Neural cell (in vitro differentiated cells): Measurements from ENCODE around the gene PPEF2. TPM values are rescaled to one million over a fixed set of nuclear protein-coding genes. Genes with fewer than 3 reads are reported as not detected.

ENCODE experiments used
- H2AFZ ChIP-seq: fragments of 200-600, 300-800 bp; sonication (generic), shearing (Covaris generic); 2 replicates; pipeline ENCODE4 v1.6.0; 2014; ENCODE audit warnings: low read depth, mild to moderate bottlenecking, antibody characterized with exemption, low read length, moderate library complexity
- H3F3A ChIP-seq: fragments of 200-600 bp; shearing (Covaris generic); 2 replicates; pipeline ENCODE4 v1.6.1; 2016; ENCODE audit warnings: mild to moderate bottlenecking, moderate library complexity, mixed read lengths, antibody characterized with exemption, low read length; ENCODE audit not compliant: insufficient read depth, poor library complexity, severe bottlenecking
- H3K27ac ChIP-seq: fragments of 200-600, 300-800 bp; sonication (generic), shearing (Covaris generic); 2 replicates; pipeline ENCODE4 v1.5.1; 2014; ENCODE audit warnings: mild to moderate bottlenecking, low read length, moderate library complexity
- H3K27me3 ChIP-seq: fragments of 300-800, 200-600 bp; sonication (generic), shearing (Covaris generic); 2 replicates; pipeline ENCODE4 v1.6.0; 2014; ENCODE audit warnings: mild to moderate bottlenecking, low read depth, low read length, moderate library complexity; ENCODE audit not compliant: insufficient read depth
- H3K36me3 ChIP-seq: fragments of 300-800, 200-600 bp; sonication (generic), shearing (Covaris generic); 2 replicates; pipeline ENCODE4 v1.5.1; 2014; ENCODE audit warnings: mild to moderate bottlenecking, antibody characterized with exemption, low read length, moderate library complexity; ENCODE audit not compliant: insufficient read depth
- H3K4me2 ChIP-seq: fragments of 300-800, 200-600 bp; sonication (generic), shearing (Covaris generic); 2 replicates; pipeline ENCODE4 v1.6.0; 2014; ENCODE audit warnings: mild to moderate bottlenecking, low read length
- H3K4me3 ChIP-seq: fragments of 300-800, 200-600 bp; sonication (generic), shearing (Covaris generic); 2 replicates; pipeline ENCODE4 v1.5.1; 2014; ENCODE audit warnings: mild to moderate bottlenecking, low read length, moderate library complexity
- H3K79me2 ChIP-seq: fragments of 200-600 bp; shearing (Covaris generic); replicated peaks from 2 replicates; pipeline ENCODE4 v1.6.0; 2014; ENCODE audit warnings: mild to moderate bottlenecking, low read length, moderate library complexity; ENCODE audit not compliant: insufficient read depth
- H3K9ac ChIP-seq: fragments of 300-800, 200-600 bp; sonication (generic), shearing (Covaris generic); 2 replicates; pipeline ENCODE4 v1.6.1; 2016; ENCODE audit warnings: mild to moderate bottlenecking, low read length, mixed read lengths
- H3K9me2 ChIP-seq: fragments of 200-600 bp; shearing (Covaris generic); 2 replicates; pipeline ENCODE4 v1.6.1; 2016; ENCODE audit warnings: mild to moderate bottlenecking, low read length, mixed read lengths; ENCODE audit not compliant: insufficient read depth
- H3K9me3 ChIP-seq: fragments of 200-600, 300-800 bp; sonication (generic), shearing (Covaris generic); 2 replicates; pipeline ENCODE4 v1.6.1; 2016; ENCODE audit warnings: mild to moderate bottlenecking, mixed run types, low read length, moderate library complexity, mixed read lengths
- H4K20me1 ChIP-seq: fragments of 200-600 bp; shearing (Covaris generic); 2 replicates; pipeline ENCODE4 v1.6.1; 2016; ENCODE audit warnings: mild to moderate bottlenecking, mixed run types; ENCODE audit not compliant: insufficient read depth
- CTCF ChIP-seq: fragments of 450-650 bp; IDR thresholded peaks from 2 replicates; pipeline ENCODE4 v1.5.1; 2014; ENCODE audit warnings: antibody characterized with exemption, mild to moderate bottlenecking, moderate library complexity; ENCODE audit not compliant: poor library complexity, severe bottlenecking
- EP300 ChIP-seq: fragments of 450-650 bp; conservative IDR thresholded peaks from 2 replicates; pipeline ENCODE4 v1.6.1; 2014; ENCODE audit warnings: antibody characterized with exemption, mild to moderate bottlenecking, moderate library complexity; ENCODE audit not compliant: poor library complexity, severe bottlenecking
- EZH2 ChIP-seq: fragments of 200-600, 300-800 bp; shearing (Covaris generic), sonication (generic); IDR thresholded peaks from 2 replicates; pipeline ENCODE4 v1.6.1; 2014; ENCODE audit warnings: antibody characterized with exemption, low read length, borderline replicate concordance, mild to moderate bottlenecking; ENCODE audit not compliant: insufficient read depth, poor library complexity, severe bottlenecking
- MXI1 ChIP-seq: fragments of 450-650 bp; conservative IDR thresholded peaks from 2 replicates; pipeline ENCODE4 v1.6.1; 2014; ENCODE audit warnings: antibody characterized with exemption, mild to moderate bottlenecking; ENCODE audit not compliant: poor library complexity, severe bottlenecking
- POLR2AphosphoS5 ChIP-seq: IDR thresholded peaks from 2 replicates; pipeline ENCODE4 v1.6.1; 2012
- RAD21 ChIP-seq: fragments of 450-650 bp; conservative IDR thresholded peaks from 2 replicates; pipeline ENCODE4 v1.6.1; 2014; ENCODE audit warnings: antibody characterized with exemption, mild to moderate bottlenecking, moderate library complexity
- REST ChIP-seq: IDR thresholded peaks from 2 replicates; pipeline ENCODE4 v1.6.1; 2012; ENCODE audit warnings: borderline replicate concordance
- SMC3 ChIP-seq: fragments of 450-650 bp; conservative IDR thresholded peaks from 2 replicates; pipeline ENCODE4 v1.6.1; 2014; ENCODE audit warnings: antibody characterized with exemption, mild to moderate bottlenecking, moderate library complexity; ENCODE audit not compliant: poor library complexity
- TAF1 ChIP-seq: IDR thresholded peaks from 2 replicates; pipeline ENCODE4 v1.6.1; 2012; ENCODE audit warnings: low read depth
- polyA plus RNA-seq: library from polyadenylated mRNA; depleted of rRNA; stranded (reverse); fragments of >200 nt; gene quantifications from 2 replicates; pipeline ENCODE4 v1.2.3, GENCODE V29; 2014

The PPEF2 gene
- polyA plus RNA-seq, 1 donor from 2014 or later: 0.28 TPM

GRCh38 chr4:75891611-75892010, 10.6 kb downstream of the PPEF2 start:
- Histone ChIP-seq H3K9me2 (no peaks in the 10 kb centered on the region), H3K27me3 (no peaks in the 10 kb centered on the region), H3F3A (no peaks in the 10 kb centered on the region), H2AFZ (no peak overlapping the region), H4K20me1 (no peaks in the 10 kb centered on the region), H3K27ac (no peak overlapping the region), H3K36me3 (no peaks in the 10 kb centered on the region), H3K4me2 (no peak overlapping the region), H3K79me2 (no peaks in the 10 kb centered on the region), H3K9ac (no peak overlapping the region), H3K9me3 (no peaks in the 10 kb centered on the region), H3K4me3 (no peak overlapping the region)
- TF ChIP-seq POLR2AphosphoS5 (no peak), SMC3 (no peak), REST (no peak), MXI1 (no peak), EZH2 (no peak), CTCF (no peak), TAF1 (no peak), RAD21 (no peak), EP300 (no peak)

- H3K9ac ChIP-seq: no peak overlapping the region
- no peak overlapping the region for H3K4me3 ChIP-seq
- TF ChIP-seq RAD21: no peak
- no peak for TF ChIP-seq EZH2
- TF ChIP-seq CTCF: no peak
- no peak for TF ChIP-seq MXI1
- no peak for TF ChIP-seq EP300
- no peak for TF ChIP-seq TAF1
- no peak for TF ChIP-seq POLR2AphosphoS5
- no peak for TF ChIP-seq REST
- TF ChIP-seq SMC3: no peak
- H2AFZ ChIP-seq: no peak overlapping the region
- H3K9me2 ChIP-seq: no peaks in the 10 kb centered on the region
- H3F3A ChIP-seq: no peaks in the 10 kb centered on the region
- no peaks in the 10 kb centered on the region for H3K9me3 ChIP-seq
- no peaks in the 10 kb centered on the region for H3K27me3 ChIP-seq
- no peaks in the 10 kb centered on the region for H3K79me2 ChIP-seq
- H3K36me3 ChIP-seq: no peaks in the 10 kb centered on the region
- no peak overlapping the region for H3K4me2 ChIP-seq
- H3K27ac ChIP-seq: no peak overlapping the region
- no peaks in the 10 kb centered on the region for H4K20me1 ChIP-seq
Measured at GRCh38 chr4:75889537-75890199, 12.6 kb downstream of the PPEF2 start.
